Measurements from ENCODE around the gene ABHD16A.

Gene ABHD16A
- total RNA-seq, result 1.00 to 5.3 (median 3.4) reads per million in 17 experiments

DNA sequence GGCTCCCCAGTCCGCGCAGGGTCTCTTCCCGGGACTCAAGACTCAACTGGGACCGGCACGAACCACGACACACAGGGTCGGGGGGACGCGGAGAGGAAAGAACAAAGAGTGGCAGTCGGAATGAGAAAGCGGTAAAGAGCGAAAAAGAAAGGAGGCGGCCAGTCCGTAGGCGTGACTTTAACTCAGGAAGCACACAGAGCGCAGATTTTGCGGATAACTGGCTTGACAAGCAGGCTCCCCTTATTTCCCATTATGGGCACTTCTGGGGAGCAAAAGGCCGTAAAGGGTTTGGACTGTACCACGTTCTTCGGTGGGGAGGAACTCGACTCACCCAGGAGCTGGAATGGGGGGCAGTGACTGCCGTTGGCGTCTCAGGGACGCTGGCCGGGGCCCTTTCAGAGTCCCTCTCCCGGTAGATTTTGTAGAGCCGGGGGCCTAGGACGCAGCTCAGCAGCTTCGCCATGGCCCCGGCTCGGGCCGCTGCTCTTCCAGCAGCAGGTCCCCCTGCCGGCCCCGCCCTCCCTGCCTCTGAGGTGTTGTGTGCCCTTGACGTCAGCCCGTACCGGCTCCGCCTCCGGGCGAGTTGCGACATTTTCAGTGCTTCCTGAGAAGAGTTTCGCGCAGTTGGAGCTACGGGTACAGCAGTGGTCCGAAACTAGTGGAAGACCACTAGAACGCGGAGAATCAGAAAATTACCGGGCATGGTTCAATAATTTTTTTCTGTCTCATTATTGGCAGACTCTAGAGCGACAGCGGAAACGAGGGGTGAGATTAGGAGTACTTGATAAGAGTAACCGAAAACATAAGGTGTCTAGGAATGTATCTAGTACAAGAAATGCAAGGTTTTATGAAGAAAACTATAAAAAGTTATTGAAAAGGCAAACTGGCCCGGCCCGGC is at the start of gene ABHD16A:
Gene ABHD16A, minus strand, starts transcription at position 506 of the 898 bp plus-strand sequence. Its CDS starts 43 bp downstream, at position 463.
- peak; percentile 98 to 99 (median 99) for DNase-seq

DNA sequence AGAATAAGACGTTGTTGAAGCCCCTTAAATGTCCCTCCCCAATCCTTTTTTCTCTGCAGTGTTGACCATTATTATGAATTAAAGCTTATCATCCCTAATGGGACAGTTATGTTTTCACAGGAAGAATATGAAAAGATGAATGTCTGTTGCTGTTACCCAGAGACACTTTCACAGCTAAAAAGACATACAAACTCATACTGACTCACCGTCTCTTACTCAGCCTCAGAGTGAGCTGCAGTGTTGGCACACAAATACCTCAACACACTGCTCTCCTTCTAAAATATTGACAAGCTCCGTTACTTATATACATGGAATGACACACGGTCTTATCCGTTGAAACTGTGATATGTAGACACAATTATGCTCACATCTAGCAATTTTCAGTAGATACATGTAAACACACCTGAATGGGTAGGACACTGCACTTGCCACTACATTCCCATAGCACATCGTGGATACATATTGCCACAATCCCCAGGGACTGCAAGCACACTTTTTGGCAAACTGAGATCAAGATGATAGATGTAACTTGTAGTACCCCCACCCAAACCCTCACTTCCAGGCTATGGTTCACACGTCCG is 49.7 kb upstream of the ABHD16A start:
- no peak for DNase-seq

GRCh38 chr6:31750411-31751022 is 47.4 kb upstream of the ABHD16A start:
- DNase-seq, result no peak

GRCh38 chr6:31749301-31750036 is 46.3 kb upstream of the ABHD16A start:
- DNase-seq, result no peak

DNA sequence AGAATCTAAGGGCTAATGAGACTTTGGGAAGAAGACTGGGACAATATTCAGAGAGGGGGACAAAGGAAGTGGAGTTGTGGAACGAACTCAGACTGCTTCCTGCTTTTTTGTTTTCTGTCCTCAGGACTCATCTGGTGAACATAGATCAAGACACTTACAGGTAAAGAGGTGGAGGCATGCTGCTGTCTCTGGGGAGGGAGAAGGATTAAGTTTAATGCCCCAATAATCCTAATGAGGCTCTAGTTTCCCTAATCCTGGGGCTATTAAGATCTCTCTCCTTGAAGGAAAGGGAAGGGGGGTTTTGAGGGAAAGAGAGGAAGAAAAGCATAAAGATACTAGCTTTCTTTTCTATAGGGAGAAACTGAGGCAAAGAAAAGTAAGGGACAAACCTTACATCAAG is 41.3 kb upstream of the ABHD16A start:
- no peak for DNase-seq

GRCh38 chr6:31742894-31743293 is 39.8 kb upstream of the ABHD16A start:
- DNase-seq, result no peak

DNA sequence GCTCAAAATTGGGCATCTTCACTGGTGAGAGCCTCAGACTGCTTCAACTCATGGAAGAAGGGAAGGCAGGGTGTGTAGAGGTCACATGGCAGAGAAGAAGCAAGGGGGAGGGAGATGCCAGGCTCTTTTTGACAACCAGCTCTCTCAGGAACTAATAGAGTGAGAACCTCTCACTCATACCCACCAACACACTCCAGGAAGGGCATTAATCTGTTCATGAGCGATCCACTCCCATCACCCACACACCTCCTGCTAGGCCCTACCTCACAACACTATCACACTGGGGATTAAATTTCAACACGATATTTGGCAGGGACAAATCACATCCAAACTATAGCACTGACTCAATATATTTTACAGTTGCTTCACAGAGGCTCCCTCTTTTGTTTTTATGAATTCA is 38.7 kb upstream of the ABHD16A start:
- DNase-seq, result no peak

DNA sequence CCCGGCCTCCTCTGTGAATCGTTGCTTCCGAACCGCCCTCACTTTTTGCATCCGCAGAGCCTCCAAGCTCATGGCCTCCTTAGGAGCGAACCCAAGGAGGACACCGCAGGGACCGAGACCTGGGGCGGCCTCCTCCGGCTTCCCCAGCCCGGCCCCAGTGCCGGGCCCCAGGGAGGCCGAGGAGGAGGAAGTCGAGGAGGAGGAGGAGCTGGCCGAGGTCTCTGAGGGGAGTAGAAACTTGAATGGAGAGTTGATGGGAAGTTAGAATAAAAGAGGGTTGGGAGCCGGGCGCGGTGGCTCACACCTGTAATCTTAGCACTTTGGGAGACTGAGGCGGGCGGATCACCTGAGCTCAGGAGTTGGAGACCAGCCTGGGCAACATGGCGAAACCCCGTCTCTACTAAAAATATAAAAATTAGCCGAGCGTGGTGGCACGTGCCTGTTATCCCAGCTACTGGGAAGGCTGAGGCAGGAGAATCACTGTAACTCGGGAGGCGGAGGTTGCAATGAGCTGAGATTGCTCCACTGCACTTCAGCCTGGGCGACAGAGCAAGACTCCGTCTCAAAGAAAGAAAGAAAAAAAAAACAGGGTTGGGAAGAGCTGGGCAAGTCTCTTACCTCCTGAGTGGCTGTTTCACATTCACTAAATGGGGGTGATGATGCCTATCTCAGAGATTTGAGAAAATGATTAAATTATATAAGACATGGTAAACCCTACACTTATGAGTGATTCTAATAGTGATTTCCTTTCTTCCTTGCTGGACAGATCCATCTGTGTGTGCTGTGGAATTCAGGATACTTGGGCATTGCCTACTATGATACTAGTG is 37.5 kb upstream of the ABHD16A start:
- DNase-seq, result peak; percentile 62 to 83 (median 78)

- peak; percentile 99 to 100 (median 99) for DNase-seq
Observed at GRCh38 chr6:31739639-31740396, 36.7 kb upstream of the ABHD16A start, which contains the start of gene MSH5. Gene MSH5 (plus strand): TSS chr6:31740005. CDS start chr6:31740467, 462 bp downstream.

- peak; percentile 85 to 93 (median 92) for DNase-seq
Observed at GRCh38 chr6:31737991-31738979, 35.2 kb upstream of the ABHD16A start.

- DNase-seq, result peak; percentile 43 to 55 (median 50)
Observed at GRCh38 chr6:31737315-31737990, 34.3 kb upstream of the ABHD16A start.

DNA sequence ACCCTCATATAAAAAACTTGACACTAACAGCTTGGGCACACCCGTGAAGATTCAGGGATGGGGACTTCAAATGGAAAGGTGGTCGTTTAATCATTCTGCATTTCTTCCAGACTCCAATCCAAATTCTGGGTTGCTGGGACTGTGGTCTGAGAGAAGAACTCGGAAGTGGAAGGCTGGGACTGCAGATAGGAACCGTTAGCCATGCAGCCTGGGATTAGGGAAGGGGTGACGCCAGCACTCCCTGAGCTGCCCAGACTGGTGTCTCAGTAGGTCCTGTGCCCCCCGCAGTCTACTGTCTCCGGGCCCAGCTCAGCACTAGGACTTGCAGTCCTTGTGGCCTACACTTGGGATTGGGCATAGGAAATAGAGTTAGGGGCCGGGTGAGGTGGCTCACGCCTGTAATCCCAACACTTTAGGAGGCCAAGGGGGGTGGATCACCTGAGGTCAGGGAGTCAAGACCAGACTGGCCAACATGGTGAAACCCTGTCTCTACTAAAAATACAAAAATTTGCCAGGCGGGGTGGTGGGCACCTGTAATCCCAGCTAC is 33.7 kb upstream of the ABHD16A start:
- DNase-seq, result peak; percentile 34 to 61 (median 46)

DNA sequence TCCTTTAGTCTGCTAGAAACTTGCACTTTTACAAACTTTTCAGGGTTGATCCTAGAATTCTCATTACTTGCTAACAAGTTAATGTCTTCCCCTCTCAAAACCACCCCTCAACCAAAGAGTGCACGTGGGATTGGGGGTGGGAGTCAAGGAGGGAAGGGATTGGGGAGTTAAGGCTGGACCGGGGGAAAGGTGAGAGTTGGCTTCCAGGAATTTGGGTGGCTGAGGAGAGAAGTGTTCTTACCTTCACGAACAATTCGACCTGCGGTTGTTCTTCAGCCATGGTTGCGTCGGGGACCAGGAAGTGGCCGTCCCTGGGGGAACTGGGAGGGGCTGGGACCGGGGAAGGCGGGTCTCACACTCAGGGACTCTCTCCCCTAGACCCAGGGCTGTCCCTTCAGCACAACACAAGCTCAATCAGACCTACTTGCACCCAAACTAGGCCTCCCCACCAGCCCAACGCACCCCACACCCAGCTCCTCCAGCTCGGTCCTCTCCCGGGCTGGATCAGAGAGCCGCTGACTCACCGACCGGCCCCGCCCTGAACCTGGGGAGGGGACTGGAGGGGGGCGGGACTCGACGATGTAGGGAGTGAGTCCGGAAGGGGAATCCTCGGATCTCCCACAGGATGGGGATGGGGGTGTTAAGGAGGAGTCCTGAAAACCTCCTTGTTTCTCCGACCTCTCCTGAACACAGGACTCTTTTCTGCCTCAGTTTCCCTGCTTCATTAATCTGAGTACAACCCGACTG is 33.1 kb upstream of the ABHD16A start, which contains the start of gene CLIC1:
Gene CLIC1, minus strand, starts transcription at position 510 of the 747 bp plus-strand sequence. Its CDS starts 230 bp downstream, at position 280.
- peak; percentile 83 to 90 (median 86) for DNase-seq

- peak; percentile 61 to 83 (median 80) for DNase-seq
Observed at GRCh38 chr6:31734821-31735406, 31.8 kb upstream of the ABHD16A start.

DNA sequence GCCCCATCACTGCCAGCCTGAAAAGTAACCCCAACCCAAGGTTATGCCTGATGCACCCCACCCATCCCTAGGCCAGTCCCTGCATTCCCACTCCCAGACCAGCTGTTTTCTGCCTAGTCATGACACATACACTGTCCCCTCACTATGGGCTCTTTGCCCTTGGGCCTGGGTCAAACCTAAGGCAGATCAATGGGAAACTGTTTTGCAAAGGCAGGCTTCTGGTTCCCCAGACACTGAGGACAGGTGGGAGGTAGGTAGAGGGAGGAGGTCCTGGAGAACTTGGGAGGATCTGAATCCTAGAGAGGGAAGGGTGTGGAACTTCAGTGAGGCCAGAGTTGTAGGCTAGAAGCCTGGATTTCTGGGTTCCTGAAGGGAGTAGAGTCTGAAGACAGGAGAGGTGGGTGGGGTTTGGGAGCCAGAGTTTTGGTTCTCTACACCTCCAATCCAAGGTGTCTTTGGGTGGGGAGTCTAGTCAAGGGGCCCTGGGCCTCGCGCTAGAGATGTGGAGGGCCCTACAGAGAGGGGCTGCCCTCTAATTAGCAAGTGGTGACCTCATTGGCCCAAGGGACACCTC is 31.2 kb upstream of the ABHD16A start:
- DNase-seq, result no peak

- DNase-seq, result no peak
Observed at GRCh38 chr6:31733734-31734133, 30.6 kb upstream of the ABHD16A start.

DNA sequence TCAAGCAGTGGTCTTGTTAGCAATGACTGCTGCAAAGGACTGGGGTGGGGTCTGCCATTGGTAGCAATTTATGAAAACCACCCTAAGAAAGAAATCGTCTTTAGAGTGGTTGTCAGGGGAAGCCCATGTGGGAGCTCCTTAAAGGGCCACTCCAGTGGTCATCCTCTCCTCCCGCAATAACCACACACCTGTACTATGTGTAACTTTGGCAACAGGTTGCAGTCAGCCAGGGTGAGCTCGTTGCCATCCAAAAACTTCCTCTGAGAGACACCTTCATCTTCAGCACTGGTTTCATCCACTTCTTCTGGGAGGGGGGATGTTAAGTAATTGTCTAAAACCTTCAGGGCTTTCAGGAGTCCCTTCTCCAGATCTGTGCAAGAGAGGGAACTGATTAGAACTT is 28.9 kb upstream of the ABHD16A start:
- DNase-seq, result no peak
